T-cell (primary cell): Measurements from ENCODE around the gene TBC1D12. TPM values are rescaled to one million over a fixed set of nuclear protein-coding genes. Genes with fewer than 3 reads are reported as not detected.

Experiments used
- ATAC-seq, 4 experiments: fragments of 200-7000 bp in 3 of 4; fragments of 150-1000 bp in 1 of 4; cut with Tn5 transposase; replicated peaks in 1 of 4; 1 replicate in 3 of 4; 2 replicates in 1 of 4; pipeline ENCODE4 v1.10.0; 2021; ENCODE audit warnings: moderate library complexity in 3 of 4, mild to moderate bottlenecking in 2 of 4, moderate number of reproducible peaks in 1 of 4
- CTCF ChIA-PET, 2 donors: fragments of 300-600 bp; sonication (Branson Sonifier 250); formaldehyde crosslinking; loops; one replicate each; lab custom pipeline; 2022; ENCODE audit warnings: antibody characterized with exemption in 2 of 2; lab: Charles Lee
- POLR2A ChIA-PET, 2 donors: fragments of 300-600 bp; sonication (Branson Sonifier 250); formaldehyde crosslinking; loops; one replicate each; lab custom pipeline; 2022; ENCODE audit warnings: antibody characterized with exemption in 2 of 2; lab: Charles Lee
- DNase-seq, 35 experiments: peaks; one replicate each; pipeline versions ENCODE4 v3.0.0 to v3.0.0-alpha.2; 2013 to 2023
- H3K27ac ChIP-seq: one replicate; pipeline ENCODE4 v1.5.1; 2013; ENCODE audit warnings: low read length
- H3K27me3 ChIP-seq, 2 experiments: replicated peaks in 1 of 2; 1 replicate in 1 of 2; 2 replicates in 1 of 2; pipeline versions ENCODE4 v1.6.1 to v1.7.0; 2013; ENCODE audit warnings: low read length in 1 of 2, mixed read lengths in 1 of 2; ENCODE audit not compliant: control insufficient read depth in 2 of 2, insufficient read depth in 2 of 2; ENCODE audit errors: extremely low read depth in 1 of 2
- H3K36me3 ChIP-seq, 2 donors: 1 replicate in 1 of 2; 2 replicates in 1 of 2; pipeline versions ENCODE4 v1.6.1 to v1.7.0; 2013; ENCODE audit warnings: low read length in 1 of 2; ENCODE audit not compliant: control insufficient read depth in 2 of 2, insufficient read depth in 1 of 2; ENCODE audit errors: extremely low read depth in 1 of 2
- H3K4me1 ChIP-seq, 2 experiments: 1 replicate in 1 of 2; 2 replicates in 1 of 2; pipeline versions ENCODE4 v1.6.1 to v1.7.0; 2013; ENCODE audit warnings: low read length in 2 of 2, mixed read lengths in 1 of 2; ENCODE audit not compliant: insufficient read depth in 2 of 2, control insufficient read depth in 1 of 2; ENCODE audit errors: extremely low read depth in 1 of 2
- H3K4me3 ChIP-seq, 2 donors: 1 replicate in 1 of 2; 2 replicates in 1 of 2; pipeline versions ENCODE4 v1.5.1 to v1.7.0; 2013; ENCODE audit warnings: mild to moderate bottlenecking in 2 of 2, low read length in 1 of 2, moderate library complexity in 1 of 2; ENCODE audit not compliant: control insufficient read depth in 1 of 2; ENCODE audit errors: extremely low read depth in 1 of 2
- H3K9me3 ChIP-seq: 2 replicates; pipeline ENCODE4 v1.7.0; 2013
- H3K27ac Mint-ChIP-seq, 2 donors: one replicate each; pipeline ENCODE4 v1.8.0; 2020 to 2021; ENCODE audit warnings: mild to moderate bottlenecking in 2 of 2, mixed read lengths in 2 of 2
- H3K27me3 Mint-ChIP-seq, 2 donors: one replicate each; pipeline ENCODE4 v1.8.0; 2021 to 2022; ENCODE audit warnings: mixed read lengths in 2 of 2
- H3K36me3 Mint-ChIP-seq: one replicate; pipeline ENCODE4 v1.8.0; 2021; ENCODE audit warnings: mixed read lengths
- H3K4me1 Mint-ChIP-seq, 3 donors: one replicate each; pipeline ENCODE4 v1.8.0; 2020 to 2022; ENCODE audit warnings: mixed read lengths in 3 of 3, mild to moderate bottlenecking in 1 of 3
- H3K4me3 Mint-ChIP-seq, 3 donors: one replicate each; pipeline ENCODE4 v1.8.0; 2020 to 2022; ENCODE audit warnings: mild to moderate bottlenecking in 3 of 3, mixed read lengths in 3 of 3, moderate library complexity in 3 of 3
- H3K9me3 Mint-ChIP-seq, 3 donors: one replicate each; pipeline ENCODE4 v1.8.0; 2020 to 2022; ENCODE audit warnings: mixed read lengths in 3 of 3
- WGBS: methylation state at CpG from one replicate; pipeline ENCODE4 v1.1.5; 2013; ENCODE audit warnings: missing lambda C conversion rate; ENCODE audit not compliant: insufficient coverage; 5-methylcytosine and 5-hydroxymethylcytosine counted together
- total RNA-seq, 35 experiments: library from RNA in 6 of 35; stranded (reverse) in 6 of 35; fragments of 120-200 nt in 1 of 35; gene quantifications; one replicate each; pipeline versions ENCODE4 v1.2.1 to v1.2.4 and lab custom pipeline; 2013 to 2026

TBC1D12 gene
- total RNA-seq, 5 donors from 2014 or later (not counting 1 experiment from before 2014, with no cell fraction given), result 0.16 to 0.53 (median 0.27) TPM; not detected in 1

GRCh38 chr10:94490789-94491039, 88.4 kb downstream of the TBC1D12 start:
- H3K27ac ChIP-seq, result no peak overlapping the region
- H3K4me3 ChIP-seq, result no peak overlapping the region
- no peak for DNase-seq
- H3K27me3 Mint-ChIP-seq, result peaks cover 0 to 7% of the 10 kb centered on the region in 2 donors
- no peaks in the 10 kb centered on the region for H3K4me1 ChIP-seq
- ChIA-PET CTCF (interaction anchor here in 1 of 2 donors (0.6 kb wide), 1 partner anchor 1148 kb away, joined by 3 read pairs; no protein-coding TSS in a partner anchor), POLR2A (no interaction called here)
- peaks cover 0 to 13% of the 10 kb centered on the region in 2 experiments for H3K27me3 ChIP-seq
- H3K9me3 ChIP-seq, result no peaks in the 10 kb centered on the region
- no peaks in the 10 kb centered on the region for H3K36me3 ChIP-seq
- H3K9me3 Mint-ChIP-seq, result peaks cover 0 to 3% (median 0%) of the 10 kb centered on the region in 3 donors
- no peak overlapping the region for H3K27ac Mint-ChIP-seq
- no peaks in the 10 kb centered on the region for H3K4me1 Mint-ChIP-seq
- no peaks in the 10 kb centered on the region for H3K36me3 Mint-ChIP-seq
- H3K4me3 Mint-ChIP-seq, result no peak overlapping the region
- no peak for ATAC-seq

- no peaks in the 10 kb centered on the region for H3K9me3 ChIP-seq
- H3K36me3 ChIP-seq, result no peaks in the 10 kb centered on the region
- no peaks in the 10 kb centered on the region for H3K4me1 Mint-ChIP-seq
- peaks cover 0 to 7% of the 10 kb centered on the region in 2 experiments for H3K27me3 ChIP-seq
- no peaks in the 10 kb centered on the region for H3K9me3 Mint-ChIP-seq
- H3K4me1 ChIP-seq, result no peaks in the 10 kb centered on the region
- DNase-seq, result no peak
- ChIA-PET CTCF (no interaction called here), POLR2A (no interaction called here)
- no peak overlapping the region for H3K4me3 Mint-ChIP-seq
- H3K4me3 ChIP-seq, result no peak overlapping the region
- H3K27ac ChIP-seq, result no peak overlapping the region
- no peak for ATAC-seq
- H3K27me3 Mint-ChIP-seq, result peaks cover 0 to 7% of the 10 kb centered on the region in 2 donors
- no peaks in the 10 kb centered on the region for H3K36me3 Mint-ChIP-seq
- no CpG with 5 or more reads among the region's 2 CpGs for WGBS
- no peak overlapping the region for H3K27ac Mint-ChIP-seq
These were observed 91.1 kb downstream of the TBC1D12 start for GRCh38 chr10:94493463-94493862.

- no peaks in the 10 kb centered on the region for H3K9me3 Mint-ChIP-seq
- H3K4me1 ChIP-seq, result no peaks in the 10 kb centered on the region
- H3K4me1 Mint-ChIP-seq, result no peaks in the 10 kb centered on the region
- no peak overlapping the region for H3K27ac Mint-ChIP-seq
- WGBS, result 84% methylated on average over 3 of the region's 4 CpGs
- no peak overlapping the region for H3K4me3 ChIP-seq
- no peaks in the 10 kb centered on the region for H3K36me3 Mint-ChIP-seq
- no peak overlapping the region for H3K4me3 Mint-ChIP-seq
- H3K27ac ChIP-seq, result no peak overlapping the region
- POLR2A ChIA-PET, result no interaction called here
- CTCF ChIA-PET, result no interaction called here
- no peaks in the 10 kb centered on the region for H3K36me3 ChIP-seq
- peaks cover 0 to 8% of the 10 kb centered on the region in 2 donors for H3K27me3 Mint-ChIP-seq
- no peaks in the 10 kb centered on the region for H3K27me3 ChIP-seq
- DNase-seq (no peak), ATAC-seq (no peak)
- no peaks in the 10 kb centered on the region for H3K9me3 ChIP-seq
These were observed 93.7 kb downstream of the TBC1D12 start for GRCh38 chr10:94496010-94496409.

GRCh38 chr10:94496646-94497045, 94.3 kb downstream of the TBC1D12 start:
- Histone ChIP-seq H3K27me3 (no peaks in the 10 kb centered on the region), H3K4me1 (no peaks in the 10 kb centered on the region), H3K4me3 (no peak overlapping the region), H3K9me3 (no peaks in the 10 kb centered on the region), H3K27ac (no peak overlapping the region), H3K36me3 (no peaks in the 10 kb centered on the region)
- Mint-ChIP-seq H3K4me1 (no peaks in the 10 kb centered on the region), H3K4me3 (no peak overlapping the region), H3K27me3 (peaks cover 0 to 8% of the 10 kb centered on the region in 2 donors), H3K27ac (no peak overlapping the region), H3K9me3 (no peaks in the 10 kb centered on the region), H3K36me3 (no peaks in the 10 kb centered on the region)
- POLR2A ChIA-PET, result no interaction called here
- DNase-seq, result no peak
- CTCF ChIA-PET, result no interaction called here
- WGBS, result no CpG with 5 or more reads among the region's 3 CpGs
- ATAC-seq, result no peak

GRCh38 chr10:94500063-94500462, 97.7 kb downstream of the TBC1D12 start:
- Histone ChIP-seq H3K4me1 (no peaks in the 10 kb centered on the region), H3K4me3 (no peak overlapping the region), H3K27ac (no peak overlapping the region), H3K9me3 (no peaks in the 10 kb centered on the region), H3K36me3 (no peaks in the 10 kb centered on the region), H3K27me3 (no peaks in the 10 kb centered on the region)
- POLR2A ChIA-PET, result no interaction called here
- Mint-ChIP-seq H3K9me3 (no peaks in the 10 kb centered on the region), H3K36me3 (no peaks in the 10 kb centered on the region), H3K4me1 (no peaks in the 10 kb centered on the region), H3K4me3 (no peak overlapping the region), H3K27me3 (peaks cover 4 to 8% of the 10 kb centered on the region in 2 donors), H3K27ac (no peak overlapping the region)
- DNase-seq (no peak), ATAC-seq (no peak)
- CTCF ChIA-PET, result no interaction called here
- WGBS, result no CpG with 5 or more reads among the region's 5 CpGs

- Mint-ChIP-seq H3K4me3 (no peak overlapping the region), H3K27me3 (peaks cover 5 to 10% of the 10 kb centered on the region in 2 donors), H3K4me1 (no peaks in the 10 kb centered on the region), H3K9me3 (no peaks in the 10 kb centered on the region), H3K27ac (no peak overlapping the region), H3K36me3 (no peaks in the 10 kb centered on the region)
- no peaks in the 10 kb centered on the region for H3K4me1 ChIP-seq
- WGBS, result no CpG with 5 or more reads among the region's 5 CpGs
- ChIA-PET POLR2A (interaction anchor here in 1 of 2 donors (0.6 kb wide), 1 partner anchor 189 kb away, joined by 4 read pairs; no protein-coding TSS in a partner anchor), CTCF (no interaction called here)
- peaks cover 0 to 3% of the 10 kb centered on the region in 2 experiments for H3K27me3 ChIP-seq
- no peaks in the 10 kb centered on the region for H3K36me3 ChIP-seq
- no peak overlapping the region for H3K4me3 ChIP-seq
- DNase-seq, result no peak
- ATAC-seq, result no peak
- H3K9me3 ChIP-seq, result no peaks in the 10 kb centered on the region
- no peak overlapping the region for H3K27ac ChIP-seq
These were observed 119.2 kb downstream of the TBC1D12 start for GRCh38 chr10:94521276-94522250.
